ENCODE measurements around the gene LRRC15. TPM values are rescaled to one million over a fixed set of nuclear protein-coding genes. Genes with fewer than 3 reads are reported as not detected.

Gene LRRC15
- total and polyA plus RNA-seq, 2 experiments from 2014 or later: 16.4 to 21.2 TPM

DNA sequence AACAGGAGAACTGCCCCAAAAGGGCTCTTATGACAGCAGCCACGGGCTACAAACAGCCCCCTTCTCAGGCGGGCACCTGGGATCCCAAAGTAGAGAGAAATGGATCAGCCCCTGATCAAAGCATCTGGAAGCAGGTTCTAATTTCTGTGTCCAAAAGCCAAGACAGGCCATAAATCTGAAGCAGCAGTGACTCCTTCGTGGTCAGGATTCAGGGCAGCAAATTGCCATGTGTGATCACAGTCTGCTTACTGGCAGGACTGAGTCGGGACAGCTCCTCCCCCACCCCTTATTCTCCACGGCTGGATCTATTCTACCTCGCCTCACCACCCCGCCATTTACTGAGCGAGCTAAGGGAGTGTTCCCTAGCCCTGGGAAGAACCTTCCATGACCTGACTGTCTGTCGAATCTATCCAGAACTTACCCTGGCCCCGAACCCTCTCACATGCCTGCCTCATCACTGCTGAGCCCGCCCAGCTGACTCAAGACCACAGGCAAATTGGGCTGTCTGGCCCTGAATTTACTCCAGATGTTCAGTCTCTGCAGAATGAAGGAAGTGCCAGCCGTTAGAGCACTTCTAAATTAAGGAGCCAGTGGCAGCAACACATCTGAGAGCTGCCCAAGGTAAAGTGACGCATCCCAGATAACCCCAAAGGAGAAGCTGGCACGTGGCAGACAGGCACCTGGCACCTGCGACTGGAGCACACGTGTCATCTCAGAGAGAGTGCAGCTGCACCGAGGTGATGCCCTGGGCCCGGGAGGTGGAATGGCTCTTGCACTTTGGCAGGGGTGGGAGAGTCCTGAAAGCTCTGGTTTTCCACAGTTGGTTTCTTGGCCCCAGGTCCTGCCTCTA, 1.3 kb downstream of the LRRC15 start:
- Histone ChIP-seq H3K4me1 (ENCODE audit: insufficient read depth) (peaks cover 40% of the 10 kb centered on the region), H3K9me2 (ENCODE audit: insufficient read depth) (no peaks in the 10 kb centered on the region), H3K27ac (peak overlapping the region; percentile 51), H3K4me3 (peak overlapping the region; percentile 53), H3K4me2 (ENCODE audit: unreplicated experiment) (peak overlapping the region; percentile 67), H3K9ac (peak overlapping the region; percentile 63), H2AFZ (peak overlapping the region; percentile 10; the same call in 1 of the 2 replicates), H3K9me3 (ENCODE audit: low read depth) (no peaks in the 10 kb centered on the region), H3K79me2 (ENCODE audit: insufficient read depth) (no peaks in the 10 kb centered on the region), H4K20me1 (ENCODE audit: insufficient read depth) (no peaks in the 10 kb centered on the region), H3K36me3 (ENCODE audit: low read depth) (no peaks in the 10 kb centered on the region), H3K27me3 (replicated peaks; ENCODE audit: insufficient read depth) (no peaks in the 10 kb centered on the region), H3F3A (ENCODE audit: insufficient read depth) (peaks cover 21% of the 10 kb centered on the region)
- TF ChIP-seq EZH2 (IDR thresholded peaks at IDR 0.05; ENCODE audit: insufficient read depth, poor library complexity, severe bottlenecking) (no peak), EZH2phosphoT487 (IDR thresholded peaks at IDR 0.05; ENCODE audit: insufficient read depth, low read depth) (no peak)
- 4 to 8% methylated on average over 18 of the region's 18 CpGs for WGBS, 2 experiments (ENCODE audit: low coverage in 1 of 2, low lambda C conversion rate in 2 of 2, missing lambda C conversion rate in 2 of 2)
- DNase-seq: peak; percentile 96
- in situ Hi-C loops (cut with MboI): no loop called here

GRCh38 chr3:194365978-194366490, 3.5 kb downstream of the LRRC15 start:
- Histone ChIP-seq H3K79me2 (ENCODE audit: insufficient read depth) (no peaks in the 10 kb centered on the region), H3K4me3 (no peak overlapping the region), H3K9me2 (ENCODE audit: insufficient read depth) (no peaks in the 10 kb centered on the region), H3K27me3 (replicated peaks; ENCODE audit: insufficient read depth) (no peaks in the 10 kb centered on the region), H3K36me3 (ENCODE audit: low read depth) (no peaks in the 10 kb centered on the region), H3K4me1 (ENCODE audit: insufficient read depth) (peaks cover 40% of the 10 kb centered on the region), H3K9me3 (ENCODE audit: low read depth) (no peaks in the 10 kb centered on the region), H4K20me1 (ENCODE audit: insufficient read depth) (no peaks in the 10 kb centered on the region), H3F3A (ENCODE audit: insufficient read depth) (peaks cover 21% of the 10 kb centered on the region), H3K4me2 (ENCODE audit: unreplicated experiment) (no peak overlapping the region), H3K27ac (no peak overlapping the region), H3K9ac (no peak overlapping the region), H2AFZ (no peak overlapping the region)
- 87 to 89% methylated on average over 12 of the region's 12 CpGs for WGBS, 2 experiments (ENCODE audit: low coverage in 1 of 2, low lambda C conversion rate in 2 of 2, missing lambda C conversion rate in 2 of 2)
- in situ Hi-C loops (cut with MboI): no loop called here
- DNase-seq: no peak
- TF ChIP-seq EZH2 (IDR thresholded peaks at IDR 0.05; ENCODE audit: insufficient read depth, poor library complexity, severe bottlenecking): no peak
- TF ChIP-seq EZH2phosphoT487 (IDR thresholded peaks at IDR 0.05; ENCODE audit: insufficient read depth, low read depth): no peak

DNA sequence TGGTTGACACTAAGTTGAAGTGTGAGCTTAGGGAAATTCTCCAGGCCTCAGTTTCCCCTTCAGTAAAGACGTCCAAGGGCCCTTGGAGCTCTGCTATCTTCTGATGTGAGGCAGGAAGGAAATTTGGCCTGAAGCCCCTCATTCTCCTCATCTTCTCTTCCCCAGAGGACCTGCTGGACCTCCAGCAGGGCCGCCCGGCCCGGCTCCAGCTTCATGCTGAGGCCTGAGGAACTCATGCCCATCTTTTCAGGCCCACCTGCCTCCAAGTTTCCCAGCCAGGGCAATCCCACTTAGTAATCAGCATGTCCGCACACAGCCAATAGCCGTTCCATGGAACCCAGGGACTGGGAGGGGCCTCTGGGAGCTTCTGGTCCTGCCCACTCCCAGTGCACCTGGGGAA, 4.0 kb downstream of the LRRC15 start:
- WGBS, 2 experiments (ENCODE audit: low coverage in 1 of 2, low lambda C conversion rate in 2 of 2, missing lambda C conversion rate in 2 of 2): 89 to 90% methylated on average over 6 of the region's 6 CpGs

GRCh38 chr3:194364652-194365434, 4.7 kb downstream of the LRRC15 start:
- H3K4me3 ChIP-seq: no peak overlapping the region
- no peaks in the 10 kb centered on the region for H3K79me2 ChIP-seq (ENCODE audit: insufficient read depth)
- in situ Hi-C loops (cut with MboI): no loop called here
- H3K9ac ChIP-seq: peak overlapping the region; percentile 49
- H3K9me3 ChIP-seq (ENCODE audit: low read depth): no peaks in the 10 kb centered on the region
- TF ChIP-seq EZH2phosphoT487 (IDR thresholded peaks at IDR 0.05; ENCODE audit: insufficient read depth, low read depth) (no peak), EZH2 (IDR thresholded peaks at IDR 0.05; ENCODE audit: insufficient read depth, poor library complexity, severe bottlenecking) (no peak)
- peaks cover 20% of the 10 kb centered on the region for H3F3A ChIP-seq (ENCODE audit: insufficient read depth)
- H3K4me1 ChIP-seq (ENCODE audit: insufficient read depth): peaks cover 38% of the 10 kb centered on the region
- H4K20me1 ChIP-seq (ENCODE audit: insufficient read depth): no peaks in the 10 kb centered on the region
- no peaks in the 10 kb centered on the region for H3K9me2 ChIP-seq (ENCODE audit: insufficient read depth)
- peak; percentile 89 for DNase-seq
- H3K4me2 ChIP-seq (ENCODE audit: unreplicated experiment): peak overlapping the region; percentile 61
- 6% methylated on average over 20 of the region's 20 CpGs for WGBS, 2 experiments (ENCODE audit: low coverage in 1 of 2, low lambda C conversion rate in 2 of 2, missing lambda C conversion rate in 2 of 2)
- peak overlapping the region; percentile 67 for H3K27ac ChIP-seq
- H3K36me3 ChIP-seq (ENCODE audit: low read depth): no peaks in the 10 kb centered on the region
- peak overlapping the region; percentile 34; the same call in 1 of the 2 replicates for H2AFZ ChIP-seq
- no peaks in the 10 kb centered on the region for H3K27me3 ChIP-seq (replicated peaks; ENCODE audit: insufficient read depth)

More for the DNA sequence above, 4.0 kb downstream of the LRRC15 start:
- H3K79me2 ChIP-seq (ENCODE audit: insufficient read depth): no peaks in the 10 kb centered on the region
- in situ Hi-C loops (cut with MboI): no loop called here
- peaks cover 21% of the 10 kb centered on the region for H3F3A ChIP-seq (ENCODE audit: insufficient read depth)
- H3K4me1 ChIP-seq (ENCODE audit: insufficient read depth): peaks cover 40% of the 10 kb centered on the region
- H3K27me3 ChIP-seq (replicated peaks; ENCODE audit: insufficient read depth): no peaks in the 10 kb centered on the region
- no peaks in the 10 kb centered on the region for H3K36me3 ChIP-seq (ENCODE audit: low read depth)
- H3K9me3 ChIP-seq (ENCODE audit: low read depth): no peaks in the 10 kb centered on the region
- H3K4me3 ChIP-seq: no peak overlapping the region
- no peak overlapping the region for H3K4me2 ChIP-seq (ENCODE audit: unreplicated experiment)
- H3K27ac ChIP-seq: peak overlapping the region; percentile 67
- H3K9me2 ChIP-seq (ENCODE audit: insufficient read depth): no peaks in the 10 kb centered on the region
- no peak overlapping the region for H3K9ac ChIP-seq
- peak overlapping the region; percentile 34; the same call in 1 of the 2 replicates for H2AFZ ChIP-seq
- no peaks in the 10 kb centered on the region for H4K20me1 ChIP-seq (ENCODE audit: insufficient read depth)
- no peak for TF ChIP-seq EZH2 (IDR thresholded peaks at IDR 0.05; ENCODE audit: insufficient read depth, poor library complexity, severe bottlenecking)
- no peak for TF ChIP-seq EZH2phosphoT487 (IDR thresholded peaks at IDR 0.05; ENCODE audit: insufficient read depth, low read depth)
- no peak for DNase-seq

Measured in GM23248 (cell line).